HepG2 (cell line): ENCODE measurements around the gene CLDND2. TPM values are rescaled to one million over a fixed set of nuclear protein-coding genes. Genes with fewer than 3 reads are reported as not detected.

ENCODE experiments used
- ATF1 ChIP-seq: IDR thresholded peaks from 2 replicates; pipeline ENCODE4 v1.6.1; 2016; ENCODE audit warnings: mild to moderate bottlenecking, control low read depth
- BRD4 ChIP-seq: sonication (generic); formaldehyde crosslinking; IDR thresholded peaks from 2 replicates; pipeline ENCODE4 v1.4.0; 2020; ENCODE audit warnings: missing genetic modification reagents
- FOXA3 ChIP-seq: IDR thresholded peaks from 2 replicates; pipeline ENCODE4 v1.6.1; 2016; ENCODE audit warnings: missing genetic modification reagents, missing compliant biosample characterization
- GATA4 ChIP-seq: sonication (generic); IDR thresholded peaks from 2 replicates; pipeline ENCODE4 v1.6.1; 2016; ENCODE audit warnings: antibody characterized with exemption, low read depth, borderline replicate concordance
- HDAC2 ChIP-seq: sonication (generic); formaldehyde crosslinking; IDR thresholded peaks from 2 replicates; pipeline ENCODE4 v1.4.0; 2020; ENCODE audit warnings: missing genetic modification reagents
- KMT2A ChIP-seq: sonication (generic); formaldehyde crosslinking; IDR thresholded peaks from 2 replicates; pipeline ENCODE4 v1.4.0; 2020; ENCODE audit warnings: missing genetic modification reagents
- NCOA2 ChIP-seq: sonication (generic); formaldehyde crosslinking; IDR thresholded peaks from 2 replicates; pipeline ENCODE4 v1.8.0; 2022; ENCODE audit warnings: inconsistent platforms
- NFIB ChIP-seq: sonication (generic); formaldehyde crosslinking; IDR thresholded peaks from 2 replicates; pipeline ENCODE4 v1.9.0; 2021; ENCODE audit warnings: missing genetic modification reagents, mild to moderate bottlenecking, borderline replicate concordance
- NPAS2 ChIP-seq: sonication (generic); formaldehyde crosslinking; IDR thresholded peaks from 2 replicates; pipeline ENCODE4 v1.8.0; 2022; ENCODE audit warnings: mild to moderate bottlenecking, missing genetic modification reagents, borderline replicate concordance
- PCBP2 ChIP-seq: fragments of 200-400 bp; formaldehyde crosslinking; optimal IDR thresholded peaks from 2 replicates; pipeline ENCODE3; 2018; ENCODE audit warnings: low read length, low read depth; ENCODE audit not compliant: poor library complexity, severe bottlenecking
- PTBP1 ChIP-seq: fragments of 200-400 bp; formaldehyde crosslinking; IDR thresholded peaks from 2 replicates; pipeline ENCODE4 v1.6.1; 2018; ENCODE audit warnings: low read length, low read depth; ENCODE audit not compliant: poor library complexity, severe bottlenecking
- SRSF9 ChIP-seq: fragments of 200-400 bp; formaldehyde crosslinking; IDR thresholded peaks from 2 replicates; pipeline ENCODE4 v1.6.1; 2018; ENCODE audit warnings: borderline replicate concordance, mild to moderate bottlenecking, low read depth, low read length; ENCODE audit not compliant: insufficient read depth, poor library complexity, severe bottlenecking
- TGIF2 ChIP-seq: IDR thresholded peaks from 2 replicates; pipeline ENCODE4 v1.6.1; 2016; ENCODE audit warnings: control low read depth, missing compliant biosample characterization
- ZEB1 ChIP-seq: IDR thresholded peaks from 2 replicates; pipeline ENCODE4 v1.6.1; 2012; ENCODE audit warnings: mild to moderate bottlenecking, low read depth, inconsistent platforms; ENCODE audit not compliant: insufficient replicate concordance
- ZFYVE20 ChIP-seq: sonication (generic); formaldehyde crosslinking; IDR thresholded peaks from 2 replicates; pipeline ENCODE4 v1.8.0; 2023; ENCODE audit warnings: low read depth, mild to moderate bottlenecking, moderate library complexity, missing genetic modification reagents, borderline replicate concordance
- ZNF230 ChIP-seq: sonication (generic); formaldehyde crosslinking; IDR thresholded peaks from 2 replicates; pipeline ENCODE4 v1.4.0; 2020; ENCODE audit warnings: mild to moderate bottlenecking, missing genetic modification reagents
- ZNF234 ChIP-seq: sonication (generic); formaldehyde crosslinking; conservative IDR thresholded peaks from 2 replicates; pipeline ENCODE4 v1.5.1; 2020; ENCODE audit warnings: mild to moderate bottlenecking, missing genetic modification reagents
- ZNF256 ChIP-seq: sonication (generic); formaldehyde crosslinking; conservative IDR thresholded peaks from 2 replicates; pipeline ENCODE4 v1.4.0; 2020; ENCODE audit warnings: missing genetic modification reagents
- ZNF644 ChIP-seq: IDR thresholded peaks from 2 replicates; pipeline ENCODE4 v1.6.1; 2016; ENCODE audit warnings: low read depth
- polyA plus RNA-seq, 8 experiments: library from polyadenylated mRNA; depleted of rRNA in 3 of 8; stranded (reverse) in 7 of 8; unstranded in 1 of 8; fragments of >200 nt; fragmentation: Illumina TruSeq in 4 of 8; extraction: Trizol in 4 of 8; gene quantifications; 2 replicates each; pipeline versions ENCODE4 v1.2.1 to v1.2.3, GENCODE V29; 2011 to 2016; ENCODE audit warnings: low read depth in 4 of 8, missing spikeins in 1 of 8, mixed read lengths in 1 of 8; ENCODE audit not compliant: insufficient read depth in 1 of 8
- total RNA-seq, 5 experiments: library from RNA; depleted of rRNA; stranded (reverse); fragments of >200 nt; fragmentation: Illumina TruSeq; extraction: Trizol; gene quantifications; 2 replicates each; pipeline ENCODE4 v1.2.3, GENCODE V29; 2016; ENCODE audit warnings: low read depth in 1 of 5
- TF ChIP-seq, protein P1 (sequence below): sonication (generic); formaldehyde crosslinking; IDR thresholded peaks from 2 replicates; pipeline ENCODE4 v1.5.0; 2020; ENCODE audit warnings: mild to moderate bottlenecking, missing genetic modification reagents
- TF ChIP-seq, protein P2 (sequence below): sonication (generic); formaldehyde crosslinking; IDR thresholded peaks from 2 replicates; pipeline ENCODE4 v1.5.0; 2020; ENCODE audit warnings: missing genetic modification reagents, mild to moderate bottlenecking, borderline replicate concordance
- TF ChIP-seq, protein P3 (sequence below): sonication (generic); formaldehyde crosslinking; conservative IDR thresholded peaks from 2 replicates; pipeline ENCODE4 v1.4.0; 2020; ENCODE audit warnings: missing genetic modification reagents
- TF ChIP-seq, protein P4 (sequence below): sonication (generic); formaldehyde crosslinking; IDR thresholded peaks from 2 replicates; pipeline ENCODE4 v1.4.0; 2020; ENCODE audit warnings: mild to moderate bottlenecking, missing genetic modification reagents
- TF ChIP-seq, protein P5 (sequence below): sonication (generic); formaldehyde crosslinking; IDR thresholded peaks from 2 replicates; pipeline ENCODE4 v1.4.0; 2020; ENCODE audit warnings: missing genetic modification reagents

The CLDND2 gene
- total and polyA plus RNA-seq, 2 of the 13 experiments (the other 11 are each of a cell fraction or from before 2014, with no cell fraction given): 0.84 to 1.8 TPM

DNA sequence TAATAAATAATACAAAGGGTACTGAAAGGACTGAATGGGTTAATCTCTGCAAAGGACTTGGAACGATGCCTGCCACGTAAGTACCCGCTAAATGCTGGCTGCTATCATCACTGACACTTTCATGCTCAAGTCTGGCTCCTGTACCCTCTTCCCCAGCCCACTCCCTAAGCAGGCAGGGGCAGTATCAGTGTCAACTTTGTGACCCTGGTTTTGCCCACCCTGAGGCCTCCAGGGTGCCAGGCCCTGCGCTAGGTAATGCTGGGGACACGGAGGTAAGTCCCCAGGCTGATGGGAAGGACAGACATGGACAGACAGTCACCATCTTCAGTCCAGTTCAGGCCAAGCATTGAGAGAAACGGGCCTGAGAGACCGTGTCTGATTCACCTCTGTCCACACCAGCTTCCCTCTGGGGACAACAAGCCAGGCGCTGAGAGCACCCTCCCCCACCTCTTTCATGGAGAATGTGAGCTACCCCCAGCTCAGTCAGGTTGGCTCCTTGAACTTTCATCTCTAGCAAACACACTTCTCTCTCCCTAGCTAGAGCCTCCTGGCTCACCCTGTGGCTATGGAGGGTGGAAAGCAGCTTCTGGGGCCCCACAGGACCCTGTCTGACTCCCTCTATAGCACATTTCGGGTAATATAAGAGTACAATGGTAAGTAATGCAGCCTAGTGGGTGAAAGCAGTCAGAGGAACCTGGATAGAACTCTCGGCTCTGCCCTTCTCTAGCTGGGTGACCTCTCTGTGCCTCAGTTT lies 3.4 kb downstream of the CLDND2 start (continued):
- TF ChIP-seq, protein P1, sequence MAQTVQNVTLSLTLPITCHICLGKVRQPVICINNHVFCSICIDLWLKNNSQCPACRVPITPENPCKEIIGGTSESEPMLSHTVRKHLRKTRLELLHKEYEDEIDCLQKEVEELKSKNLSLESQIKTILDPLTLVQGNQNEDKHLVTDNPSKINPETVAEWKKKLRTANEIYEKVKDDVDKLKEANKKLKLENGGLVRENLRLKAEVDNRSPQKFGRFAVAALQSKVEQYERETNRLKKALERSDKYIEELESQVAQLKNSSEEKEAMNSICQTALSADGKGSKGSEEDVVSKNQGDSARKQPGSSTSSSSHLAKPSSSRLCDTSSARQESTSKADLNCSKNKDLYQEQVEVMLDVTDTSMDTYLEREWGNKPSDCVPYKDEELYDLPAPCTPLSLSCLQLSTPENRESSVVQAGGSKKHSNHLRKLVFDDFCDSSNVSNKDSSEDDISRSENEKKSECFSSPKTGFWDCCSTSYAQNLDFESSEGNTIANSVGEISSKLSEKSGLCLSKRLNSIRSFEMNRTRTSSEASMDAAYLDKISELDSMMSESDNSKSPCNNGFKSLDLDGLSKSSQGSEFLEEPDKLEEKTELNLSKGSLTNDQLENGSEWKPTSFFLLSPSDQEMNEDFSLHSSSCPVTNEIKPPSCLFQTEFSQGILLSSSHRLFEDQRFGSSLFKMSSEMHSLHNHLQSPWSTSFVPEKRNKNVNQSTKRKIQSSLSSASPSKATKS: no peak
- TF ChIP-seq ZNF234 (no peak), NCOA2 (CRISPR knock-in tag) (peak; percentile 79), HDAC2 (peak; percentile 83; the same call in 1 of the 2 replicates), FOXA3 (CRISPR knock-in tag) (peak; percentile 74), ZEB1 (peak; percentile 50), NPAS2 (CRISPR knock-in tag) (no peak), NFIB (CRISPR knock-in tag) (no peak), SRSF9 (no peak), PCBP2 (no peak), ZFYVE20 (CRISPR knock-in tag) (no peak), BRD4 (peak; percentile 86; the same call in 1 of the 2 replicates), ZNF230 (CRISPR knock-in tag) (no peak), KMT2A (peak; percentile 70; the same call in 1 of the 2 replicates), ZNF644 (CRISPR knock-in tag) (no peak), TGIF2 (CRISPR knock-in tag) (peak; percentile 41; the same call in 1 of the 2 replicates), ZNF256 (CRISPR knock-in tag) (no peak), ATF1 (CRISPR knock-in tag) (no peak), GATA4 (peak; percentile 53; the same call in 1 of the 2 replicates), PTBP1 (no peak)
- TF ChIP-seq, protein P2, sequence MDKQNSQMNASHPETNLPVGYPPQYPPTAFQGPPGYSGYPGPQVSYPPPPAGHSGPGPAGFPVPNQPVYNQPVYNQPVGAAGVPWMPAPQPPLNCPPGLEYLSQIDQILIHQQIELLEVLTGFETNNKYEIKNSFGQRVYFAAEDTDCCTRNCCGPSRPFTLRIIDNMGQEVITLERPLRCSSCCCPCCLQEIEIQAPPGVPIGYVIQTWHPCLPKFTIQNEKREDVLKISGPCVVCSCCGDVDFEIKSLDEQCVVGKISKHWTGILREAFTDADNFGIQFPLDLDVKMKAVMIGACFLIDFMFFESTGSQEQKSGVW (CRISPR knock-in tag): 0 out of 2 replicates have a peak, but pooled peaks have one; percentile 74
- TF ChIP-seq, protein P3, sequence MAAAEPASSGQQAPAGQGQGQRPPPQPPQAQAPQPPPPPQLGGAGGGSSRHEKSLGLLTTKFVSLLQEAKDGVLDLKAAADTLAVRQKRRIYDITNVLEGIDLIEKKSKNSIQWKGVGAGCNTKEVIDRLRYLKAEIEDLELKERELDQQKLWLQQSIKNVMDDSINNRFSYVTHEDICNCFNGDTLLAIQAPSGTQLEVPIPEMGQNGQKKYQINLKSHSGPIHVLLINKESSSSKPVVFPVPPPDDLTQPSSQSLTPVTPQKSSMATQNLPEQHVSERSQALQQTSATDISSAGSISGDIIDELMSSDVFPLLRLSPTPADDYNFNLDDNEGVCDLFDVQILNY (CRISPR knock-in tag): no peak
- TF ChIP-seq, protein P4, sequence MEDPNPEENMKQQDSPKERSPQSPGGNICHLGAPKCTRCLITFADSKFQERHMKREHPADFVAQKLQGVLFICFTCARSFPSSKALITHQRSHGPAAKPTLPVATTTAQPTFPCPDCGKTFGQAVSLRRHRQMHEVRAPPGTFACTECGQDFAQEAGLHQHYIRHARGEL (CRISPR knock-in tag): no peak
- TF ChIP-seq, protein P5, sequence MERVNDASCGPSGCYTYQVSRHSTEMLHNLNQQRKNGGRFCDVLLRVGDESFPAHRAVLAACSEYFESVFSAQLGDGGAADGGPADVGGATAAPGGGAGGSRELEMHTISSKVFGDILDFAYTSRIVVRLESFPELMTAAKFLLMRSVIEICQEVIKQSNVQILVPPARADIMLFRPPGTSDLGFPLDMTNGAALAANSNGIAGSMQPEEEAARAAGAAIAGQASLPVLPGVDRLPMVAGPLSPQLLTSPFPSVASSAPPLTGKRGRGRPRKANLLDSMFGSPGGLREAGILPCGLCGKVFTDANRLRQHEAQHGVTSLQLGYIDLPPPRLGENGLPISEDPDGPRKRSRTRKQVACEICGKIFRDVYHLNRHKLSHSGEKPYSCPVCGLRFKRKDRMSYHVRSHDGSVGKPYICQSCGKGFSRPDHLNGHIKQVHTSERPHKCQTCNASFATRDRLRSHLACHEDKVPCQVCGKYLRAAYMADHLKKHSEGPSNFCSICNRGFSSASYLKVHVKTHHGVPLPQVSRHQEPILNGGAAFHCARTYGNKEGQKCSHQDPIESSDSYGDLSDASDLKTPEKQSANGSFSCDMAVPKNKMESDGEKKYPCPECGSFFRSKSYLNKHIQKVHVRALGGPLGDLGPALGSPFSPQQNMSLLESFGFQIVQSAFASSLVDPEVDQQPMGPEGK (CRISPR knock-in tag): peak; percentile 85
